GM21423 (cell line): ENCODE results near the gene BACE1-AS.

ENCODE experiments used
- ATAC-seq: cut with Tn5 transposase; IDR thresholded peaks from one replicate; pipeline ENCODE4 v1.9.1; 2021; ENCODE audit warnings: mild to moderate bottlenecking, moderate library complexity; ENCODE audit not compliant: unreplicated experiment

BACE1-AS gene

GRCh38 chr11:117287668-117288067 is 3.5 kb upstream of the BACE1-AS start:
- no peak for ATAC-seq

GRCh38 chr11:117289795-117290194 is 1.4 kb upstream of the BACE1-AS start:
- ATAC-seq: no peak

- ATAC-seq: no peak
These were observed 1.5 kb downstream of the BACE1-AS start for GRCh38 chr11:117292616-117293015.

- ATAC-seq: no peak
These were observed 4.4 kb downstream of the BACE1-AS start for GRCh38 chr11:117295438-117296137.

GRCh38 chr11:117296881-117297280 is 5.7 kb downstream of the BACE1-AS start:
- ATAC-seq: no peak

DNA sequence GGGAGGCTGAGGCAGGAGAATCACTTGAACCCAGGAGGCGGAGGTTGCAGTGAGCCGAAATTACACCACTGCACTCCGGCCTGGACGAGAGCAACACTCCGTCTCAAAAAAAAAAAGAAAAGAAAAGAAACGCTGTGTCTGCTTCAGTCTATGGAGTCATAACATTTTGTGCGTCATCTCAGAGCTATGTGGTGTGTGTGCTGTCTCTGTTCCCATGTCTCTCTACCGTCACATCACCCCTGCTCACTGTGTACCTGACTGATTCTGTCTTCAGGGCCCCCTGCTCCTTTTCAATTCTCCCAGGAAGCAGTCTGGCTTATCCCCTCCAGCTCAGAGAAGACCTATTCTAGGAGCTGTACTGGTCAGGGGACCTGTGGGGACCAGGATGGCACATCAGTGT is 7.0 kb downstream of the BACE1-AS start:
- no peak for ATAC-seq

DNA sequence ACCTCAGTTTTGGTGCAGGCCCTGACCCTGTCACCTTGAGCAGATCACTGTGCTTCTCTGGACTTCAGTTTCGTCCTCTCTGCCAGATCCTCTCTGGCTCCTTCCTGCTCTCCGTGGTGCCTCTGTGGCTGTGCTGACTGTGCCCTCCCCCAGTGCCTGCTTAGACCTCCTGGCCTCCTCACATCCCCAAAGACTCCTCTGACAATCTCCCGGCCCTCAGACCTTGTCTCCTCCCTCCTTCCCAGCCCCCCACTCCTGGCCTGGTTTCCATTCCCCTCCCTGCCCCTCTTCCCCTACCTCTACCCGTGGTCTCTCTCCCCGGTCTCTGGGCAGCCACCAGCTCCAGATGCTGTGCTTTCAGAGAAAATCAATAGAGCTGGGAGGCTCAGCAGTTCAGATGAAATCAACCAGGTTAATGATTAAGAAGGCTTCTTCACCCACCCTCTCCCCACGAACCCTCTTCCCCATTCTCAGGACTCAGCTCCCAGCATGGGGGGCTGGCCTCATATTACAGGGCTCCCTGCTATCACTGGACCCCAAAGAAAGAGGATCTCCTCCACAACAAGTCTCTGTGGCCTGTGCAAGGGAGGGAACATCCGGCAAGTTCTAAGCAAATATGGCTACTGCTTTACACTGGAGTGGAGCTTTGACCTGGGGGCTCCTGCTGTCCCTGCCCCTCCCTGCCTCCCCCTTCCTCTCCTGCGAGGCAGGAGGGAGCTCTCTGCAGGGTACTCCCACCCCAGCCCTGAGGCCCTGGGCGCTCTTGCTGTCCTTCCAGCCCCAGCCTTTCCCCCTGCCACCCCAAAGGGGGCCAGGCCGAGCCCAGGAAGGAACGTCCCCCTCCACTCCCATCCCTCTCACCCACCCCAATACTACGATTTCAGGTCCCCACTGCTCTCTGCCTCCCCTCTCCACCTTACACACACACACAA is 8.5 kb downstream of the BACE1-AS start:
- no peak for ATAC-seq

DNA sequence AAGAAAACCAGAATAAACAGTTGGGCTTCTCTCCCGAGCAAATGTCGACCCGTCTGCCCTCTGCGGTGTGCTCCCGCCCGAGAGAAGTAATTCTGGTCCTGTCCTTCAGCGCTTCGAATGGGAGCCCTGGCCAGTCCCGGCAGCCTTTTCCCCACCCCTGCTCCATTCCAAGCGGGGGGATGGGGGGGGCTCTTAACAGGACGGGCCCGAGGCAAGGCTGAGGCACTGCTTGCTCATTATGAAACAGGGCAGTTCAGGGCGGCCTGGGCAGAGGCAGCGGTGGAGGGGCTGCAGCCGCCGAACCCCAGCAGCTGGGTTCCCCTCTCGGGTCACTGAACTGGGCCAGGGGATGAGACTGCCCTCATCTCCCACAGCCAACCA is 9.1 kb downstream of the BACE1-AS start:
- ATAC-seq: no peak

GRCh38 chr11:117300773-117301172 is 9.6 kb downstream of the BACE1-AS start:
- no peak for ATAC-seq

GRCh38 chr11:117302228-117302627 is 11.1 kb downstream of the BACE1-AS start:
- no peak for ATAC-seq

DNA sequence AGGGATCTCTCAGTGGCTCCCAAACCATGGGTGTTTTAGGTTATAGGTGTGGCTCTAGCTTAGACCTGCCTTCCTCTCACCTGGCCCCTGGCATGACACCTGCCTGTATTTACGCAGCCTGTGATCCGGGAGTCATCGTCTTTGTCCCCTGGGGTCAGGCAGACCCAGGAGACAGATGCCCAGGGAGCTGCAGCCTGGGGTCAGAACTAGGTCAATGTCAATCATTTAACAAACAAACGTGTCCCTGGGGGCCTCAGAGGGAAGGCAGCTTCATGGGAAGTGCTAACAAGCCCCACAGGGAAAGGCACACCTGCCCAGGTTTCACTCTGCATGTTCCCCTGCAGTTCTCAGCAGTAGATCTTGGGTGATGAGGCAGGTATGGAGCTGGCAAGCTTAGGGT is 12.0 kb downstream of the BACE1-AS start:
- no peak for ATAC-seq

GRCh38 chr11:117303646-117304315 is 12.6 kb downstream of the BACE1-AS start:
- ATAC-seq: no peak

GRCh38 chr11:117305145-117305544 is 14.0 kb downstream of the BACE1-AS start:
- no peak for ATAC-seq

DNA sequence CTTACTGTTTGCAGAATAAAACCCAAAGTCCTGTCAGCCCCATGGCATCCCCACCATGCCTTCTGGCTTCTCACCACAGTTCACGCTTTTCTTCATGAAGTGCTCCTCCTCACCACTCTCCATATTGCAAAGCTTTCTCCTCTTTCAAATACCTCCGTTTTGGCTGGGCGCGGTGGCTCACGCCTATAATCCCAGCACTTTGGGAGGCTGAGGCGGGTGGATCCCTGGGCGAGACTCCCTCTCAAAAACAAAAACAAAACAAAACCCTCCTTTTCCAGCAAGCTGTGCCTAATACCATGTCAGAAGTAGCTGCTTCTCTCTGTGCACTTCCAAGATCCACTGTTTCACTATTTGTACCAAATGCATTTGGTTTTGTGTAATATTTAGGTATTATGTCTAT is 18.2 kb downstream of the BACE1-AS start:
- ATAC-seq: no peak

DNA sequence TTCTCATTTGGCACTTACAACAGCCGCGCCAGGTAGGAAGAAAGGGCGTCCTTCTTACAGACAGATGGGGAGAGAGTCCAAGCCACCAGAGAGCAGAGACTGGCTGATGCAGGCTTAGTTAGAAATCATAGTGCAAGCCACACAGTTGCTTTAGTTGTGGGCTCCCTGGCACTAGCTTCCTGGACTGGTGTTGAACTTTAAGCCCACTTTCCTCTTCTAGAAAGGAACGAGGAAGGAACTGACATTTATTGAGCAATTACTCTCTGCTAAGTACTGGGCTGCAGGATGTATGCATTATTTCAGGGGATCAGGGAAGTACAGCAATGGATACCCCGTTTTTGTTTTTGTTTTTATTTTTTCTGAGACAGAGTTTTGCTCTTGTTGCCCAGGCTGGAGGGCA is 21.9 kb downstream of the BACE1-AS start:
- no peak for ATAC-seq

GRCh38 chr11:117313828-117314768 is 23.0 kb downstream of the BACE1-AS start:
- ATAC-seq: no peak

GRCh38 chr11:117314840-117315239 is 23.7 kb downstream of the BACE1-AS start:
- no peak for ATAC-seq

GRCh38 chr11:117315285-117316196 is 24.4 kb downstream of the BACE1-AS start:
- ATAC-seq: no peak

DNA sequence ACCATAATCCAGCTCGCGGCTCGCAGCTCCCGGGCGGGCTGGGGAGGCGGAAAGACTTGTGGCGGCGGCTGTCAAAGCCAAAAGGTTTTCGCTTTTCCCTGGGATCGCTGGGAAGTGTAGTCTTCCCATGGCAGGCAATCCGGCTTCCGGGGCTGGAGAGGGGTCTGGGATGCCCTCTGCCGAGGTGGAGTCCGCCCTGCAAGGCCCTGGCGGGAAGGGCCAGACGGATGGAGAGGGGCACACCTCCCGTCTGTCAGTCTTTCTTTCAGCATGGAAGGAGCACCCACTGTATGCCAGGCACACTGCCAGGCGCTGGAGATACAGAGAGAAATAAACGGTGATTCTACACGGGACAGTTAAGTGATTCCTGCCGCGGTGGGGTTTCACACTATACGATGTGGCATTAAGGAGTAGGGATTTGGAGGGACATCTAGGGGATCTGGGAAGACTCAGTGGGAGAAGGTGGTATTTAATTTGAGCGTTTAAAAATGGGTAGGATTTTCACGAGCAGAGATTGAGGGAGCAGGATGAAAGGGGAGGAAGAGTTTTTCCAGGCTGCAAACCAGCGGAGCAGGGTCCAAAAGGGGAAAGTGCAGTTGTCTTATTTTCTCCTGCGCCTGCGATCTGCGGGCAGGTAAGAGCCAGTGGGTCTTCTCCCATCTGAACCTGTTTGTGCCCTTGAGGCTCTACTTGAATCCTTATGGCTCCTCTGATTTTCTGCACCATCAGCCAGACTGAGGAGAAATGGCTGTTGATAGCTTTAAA is 25.2 kb downstream of the BACE1-AS start, which contains the start of gene BACE1:
Gene BACE1 (minus strand): TSS at position 60 of the 765 bp plus-strand sequence. CDS start 461 bp downstream, outside the sequence.
- ATAC-seq: no peak
